Upper lobe of left lung (tissue), 4 donors: ENCODE measurements around the gene KATNAL1.

ENCODE experiments used
- EP300 ChIP-seq, 4 donors: sonication (generic); formaldehyde crosslinking; IDR thresholded peaks; one replicate each; pipeline ENCODE4 v1.5.1; 2017; ENCODE audit warnings: antibody characterized with exemption in 4 of 4, control low read depth in 2 of 4
- POLR2A ChIP-seq, 4 donors: fragments of 450-650 bp; IDR thresholded peaks; one replicate each; pipeline ENCODE4 v1.5.1; 2016 to 2017; ENCODE audit warnings: antibody characterized with exemption in 4 of 4, mild to moderate bottlenecking in 2 of 4
- POLR2AphosphoS5 ChIP-seq, 2 donors: sonication (generic); formaldehyde crosslinking; IDR thresholded peaks; one replicate each; pipeline ENCODE4 v1.5.1; 2017; ENCODE audit warnings: antibody characterized with exemption in 2 of 2
- TF ChIP-seq, protein P1 (sequence below), 6 experiments: fragments of 450-650 bp in 4 of 6; fragments of 200-600 bp in 2 of 6; sonication (generic) in 2 of 6; IDR thresholded peaks; one replicate each; pipeline ENCODE4 v1.5.1; 2016 to 2019; ENCODE audit warnings: antibody characterized with exemption in 6 of 6

DNA sequence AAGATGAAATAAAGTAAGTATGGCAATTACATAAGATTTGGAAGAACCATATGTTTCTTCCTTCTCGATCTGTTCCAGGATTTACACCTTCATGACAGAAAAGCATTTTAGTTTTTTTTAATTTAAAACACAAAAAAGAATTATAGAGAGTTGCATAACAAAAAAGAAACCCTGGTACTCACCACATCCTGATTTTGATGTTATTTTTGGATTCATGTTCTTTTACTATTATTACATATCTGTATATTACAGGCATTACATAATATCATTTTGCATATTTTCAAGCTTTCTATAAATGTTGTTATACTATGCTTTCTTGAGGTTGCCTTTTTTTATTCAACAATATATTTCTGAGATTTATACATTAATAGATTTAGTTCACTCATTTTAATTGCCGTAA is 6.7 kb upstream of the KATNAL1 start:
- TF ChIP-seq, protein P1, sequence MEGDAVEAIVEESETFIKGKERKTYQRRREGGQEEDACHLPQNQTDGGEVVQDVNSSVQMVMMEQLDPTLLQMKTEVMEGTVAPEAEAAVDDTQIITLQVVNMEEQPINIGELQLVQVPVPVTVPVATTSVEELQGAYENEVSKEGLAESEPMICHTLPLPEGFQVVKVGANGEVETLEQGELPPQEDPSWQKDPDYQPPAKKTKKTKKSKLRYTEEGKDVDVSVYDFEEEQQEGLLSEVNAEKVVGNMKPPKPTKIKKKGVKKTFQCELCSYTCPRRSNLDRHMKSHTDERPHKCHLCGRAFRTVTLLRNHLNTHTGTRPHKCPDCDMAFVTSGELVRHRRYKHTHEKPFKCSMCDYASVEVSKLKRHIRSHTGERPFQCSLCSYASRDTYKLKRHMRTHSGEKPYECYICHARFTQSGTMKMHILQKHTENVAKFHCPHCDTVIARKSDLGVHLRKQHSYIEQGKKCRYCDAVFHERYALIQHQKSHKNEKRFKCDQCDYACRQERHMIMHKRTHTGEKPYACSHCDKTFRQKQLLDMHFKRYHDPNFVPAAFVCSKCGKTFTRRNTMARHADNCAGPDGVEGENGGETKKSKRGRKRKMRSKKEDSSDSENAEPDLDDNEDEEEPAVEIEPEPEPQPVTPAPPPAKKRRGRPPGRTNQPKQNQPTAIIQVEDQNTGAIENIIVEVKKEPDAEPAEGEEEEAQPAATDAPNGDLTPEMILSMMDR (IDR thresholded peaks at IDR 0.05), result no peak
- TF ChIP-seq EP300 (IDR thresholded peaks at IDR 0.05) (no peak), POLR2A (IDR thresholded peaks at IDR 0.05) (no peak), POLR2AphosphoS5 (IDR thresholded peaks at IDR 0.05) (no peak)
